ENCODE data around the gene ANKRD66. TPM values are rescaled to one million over a fixed set of nuclear protein-coding genes. Genes with fewer than 3 reads are reported as not detected.

ANKRD66 gene
- total and polyA plus RNA-seq, 2 of the 4 experiments (the other 2 are of a cell fraction): not detected

GRCh38 chr6:46764961-46765360, 18.2 kb downstream of the ANKRD66 start:
- in situ Hi-C loops (cut with MboI; ENCODE audit: low sequenced_read_pairs) (no loop called here), intact Hi-C loops (cut with micrococcal nuclease) (no loop called here), dilution Hi-C loops (cut with HindIII; ENCODE audit: low sequenced_read_pairs, unreplicated experiment) (no loop called here)
- Histone ChIP-seq H3K9me3 (ENCODE audit: control insufficient read depth, insufficient read depth, low read length) (no peaks in the 10 kb centered on the region), H4K91ac (ENCODE audit: insufficient read depth, low read depth, low read length) (no peak overlapping the region), H4K20me1 (ENCODE audit: insufficient read depth, low read length) (no peaks in the 10 kb centered on the region), H4K5ac (ENCODE audit: low read depth, low read length) (no peak overlapping the region), H3K9ac (ENCODE audit: low read depth, low read length) (no peak overlapping the region), H3K27me3 (ENCODE audit: control insufficient read depth, insufficient read depth, low read length) (no peaks in the 10 kb centered on the region), H2AK9ac (replicated peaks; ENCODE audit: low read depth, low read length, poor library complexity) (no peak overlapping the region), H2AK5ac (ENCODE audit: low read depth, low read length) (no peak overlapping the region), H3K36me3 (ENCODE audit: control insufficient read depth, insufficient read depth, low read length) (no peaks in the 10 kb centered on the region), H2BK15ac (ENCODE audit: low read depth, low read length) (no peak overlapping the region), H3K23ac (ENCODE audit: low read depth, low read length) (no peak overlapping the region), H2BK120ac (ENCODE audit: low read depth, low read length) (no peak overlapping the region), H3K27ac (ENCODE audit: insufficient read depth, low read length) (no peak overlapping the region), H3K9me1 (ENCODE audit: insufficient read depth, low read length) (no peaks in the 10 kb centered on the region), H4K8ac (ENCODE audit: low read depth in 2 of 2, low read length in 2 of 2) (no peak overlapping the region), H2BK5ac (ENCODE audit: low read depth, low read length, poor library complexity, severe bottlenecking) (no peak overlapping the region), H2BK20ac (ENCODE audit: low read depth, low read length) (no peak overlapping the region), H3K4me3 (ENCODE audit: insufficient read depth, low read depth, low read length) (no peak overlapping the region), H3K4me2 (ENCODE audit: low read depth, low read length) (no peak overlapping the region), H3K18ac (ENCODE audit: low read depth, low read length) (no peak overlapping the region), H2AFZ (replicated peaks; ENCODE audit: low read length, poor library complexity) (no peak overlapping the region), H3K4ac (ENCODE audit: low read depth, low read length) (no peak overlapping the region), H3K14ac (replicated peaks; ENCODE audit: low read depth, low read length) (no peak overlapping the region), H3K56ac (ENCODE audit: extremely low read depth, insufficient read depth, low read length) (no peak overlapping the region), H3K79me1 (ENCODE audit: low read depth in 1 of 2, low read length in 2 of 2) (no peaks in the 10 kb centered on the region), H3K4me1 (ENCODE audit: control insufficient read depth, insufficient read depth, low read length) (no peaks in the 10 kb centered on the region)
- DNase-seq (no peak), ATAC-seq (ENCODE audit: low read depth) (no peak)
- POLR2A ChIA-PET (ENCODE audit: unreplicated experiment): no interaction called here
- CTCF ChIA-PET: no interaction called here
- no TSS peak for BruUV-seq (replicated peaks)
- TF ChIP-seq RFX5 (IDR thresholded peaks at IDR 0.05; ENCODE audit: low read depth, low read length) (no peak), FOS (IDR thresholded peaks at IDR 0.05; ENCODE audit: low read depth, low read length) (no peak), MXI1 (IDR thresholded peaks at IDR 0.05; ENCODE audit: borderline replicate concordance, low read depth, low read length) (no peak), USF2 (IDR thresholded peaks at IDR 0.05; ENCODE audit: low read depth, low read length) (no peak), RAD21 (IDR thresholded peaks at IDR 0.05; ENCODE audit: low read length) (no peak), CTCF (conservative IDR thresholded peaks at IDR 0.05; ENCODE audit: low read depth, low read length) (no peak)
- 90% methylated on average over 2 of the region's 5 CpGs; no CpG with 5 or more reads in 1 of the 2 experiments for WGBS, 2 experiments (ENCODE audit: extremely low coverage in 2 of 2, insufficient read length in 1 of 2)
